PC-3 (cell line): ENCODE data around the gene SELENOP.
"Not testable (repeated sequence)": the region's sequence is repeated elsewhere in the genome, so short reads cannot be mapped to it uniquely, and the experiment has no call there.

ENCODE experiments used
- CTCF ChIP-seq: fragments of 300-600 bp; sonication (generic); conservative IDR thresholded peaks from 2 replicates; pipeline ENCODE4 v1.5.1; 2017; ENCODE audit warnings: antibody characterized with exemption, low read depth, mild to moderate bottlenecking, low read length
- EZH2phosphoT487 ChIP-seq: fragments of 300-600 bp; sonication (generic); IDR thresholded peaks from 2 replicates; pipeline ENCODE4 v1.6.1; 2018; ENCODE audit warnings: mild to moderate bottlenecking, antibody characterized with exemption, low read length, borderline replicate concordance

- not testable (repeated sequence) for TF ChIP-seq CTCF, EZH2phosphoT487
Observed at GRCh38 chr5:42816546-42816945, 4.9 kb upstream of the SELENOP start.
